Measurements from ENCODE around the gene RNF40. TPM values are rescaled to one million over a fixed set of nuclear protein-coding genes. Genes with fewer than 3 reads are reported as not detected.

Gene RNF40
- total RNA-seq, 1 donor from 2014 or later: 157 TPM

DNA sequence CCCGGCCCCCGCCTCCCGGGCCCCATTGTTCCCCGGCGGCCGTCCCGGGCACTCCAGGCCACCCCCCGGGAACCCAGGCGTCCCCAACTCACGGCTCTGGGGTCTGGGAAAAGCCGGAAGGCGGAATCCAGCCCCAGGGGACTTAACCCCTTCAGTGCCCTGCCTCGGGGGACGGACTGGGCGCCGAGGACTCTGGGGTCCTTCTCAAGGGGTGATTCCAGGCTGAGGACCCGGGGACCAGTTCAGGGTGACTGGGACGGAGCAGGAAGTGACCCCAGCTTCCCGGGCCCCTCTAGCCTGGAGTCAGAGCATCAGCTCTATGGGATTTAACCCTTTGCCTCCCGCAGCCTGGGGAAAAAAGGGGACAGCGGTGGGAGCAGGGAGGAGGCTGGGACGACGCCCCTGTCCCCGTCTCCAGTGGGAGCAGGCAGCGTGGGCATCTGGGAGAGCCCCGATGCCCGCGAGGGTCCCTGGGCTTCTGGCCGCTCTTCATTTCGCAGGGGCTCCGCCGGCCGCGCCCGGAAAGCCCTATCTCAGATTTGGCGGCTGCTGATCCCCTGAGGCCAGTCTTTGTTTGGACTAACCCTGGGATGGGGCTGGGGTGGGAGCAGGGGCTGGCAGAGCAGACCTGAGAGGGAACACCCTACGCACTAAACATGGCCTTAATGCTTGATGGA is 25.0 kb downstream of the RNF40 start, which contains the start of gene ZNF629:
ZNF629 (minus strand) TSS at position 270 of the 677 bp plus-strand sequence. CDS start 2,723 bp downstream, outside the sequence.
- Mint-ChIP-seq H3K4me1 (peaks cover 14% of the 10 kb centered on the region), H3K9me3 (no peaks in the 10 kb centered on the region), H3K36me3 (ENCODE audit: low read depth) (peaks cover 3% of the 10 kb centered on the region), H3K27me3 (ENCODE audit: low read depth) (no peaks in the 10 kb centered on the region), H3K27ac (ENCODE audit: unreplicated experiment) (peak within 1 kb of the TSS; percentile 93), H3K4me3 (peak within 1 kb of the TSS; percentile 96)
- peak; percentile 79 for DNase-seq (ENCODE audit: low read depth, low spot score)
- TF ChIP-seq, protein P1, sequence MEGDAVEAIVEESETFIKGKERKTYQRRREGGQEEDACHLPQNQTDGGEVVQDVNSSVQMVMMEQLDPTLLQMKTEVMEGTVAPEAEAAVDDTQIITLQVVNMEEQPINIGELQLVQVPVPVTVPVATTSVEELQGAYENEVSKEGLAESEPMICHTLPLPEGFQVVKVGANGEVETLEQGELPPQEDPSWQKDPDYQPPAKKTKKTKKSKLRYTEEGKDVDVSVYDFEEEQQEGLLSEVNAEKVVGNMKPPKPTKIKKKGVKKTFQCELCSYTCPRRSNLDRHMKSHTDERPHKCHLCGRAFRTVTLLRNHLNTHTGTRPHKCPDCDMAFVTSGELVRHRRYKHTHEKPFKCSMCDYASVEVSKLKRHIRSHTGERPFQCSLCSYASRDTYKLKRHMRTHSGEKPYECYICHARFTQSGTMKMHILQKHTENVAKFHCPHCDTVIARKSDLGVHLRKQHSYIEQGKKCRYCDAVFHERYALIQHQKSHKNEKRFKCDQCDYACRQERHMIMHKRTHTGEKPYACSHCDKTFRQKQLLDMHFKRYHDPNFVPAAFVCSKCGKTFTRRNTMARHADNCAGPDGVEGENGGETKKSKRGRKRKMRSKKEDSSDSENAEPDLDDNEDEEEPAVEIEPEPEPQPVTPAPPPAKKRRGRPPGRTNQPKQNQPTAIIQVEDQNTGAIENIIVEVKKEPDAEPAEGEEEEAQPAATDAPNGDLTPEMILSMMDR (conservative IDR thresholded peaks at IDR 0.05): no peak

DNA sequence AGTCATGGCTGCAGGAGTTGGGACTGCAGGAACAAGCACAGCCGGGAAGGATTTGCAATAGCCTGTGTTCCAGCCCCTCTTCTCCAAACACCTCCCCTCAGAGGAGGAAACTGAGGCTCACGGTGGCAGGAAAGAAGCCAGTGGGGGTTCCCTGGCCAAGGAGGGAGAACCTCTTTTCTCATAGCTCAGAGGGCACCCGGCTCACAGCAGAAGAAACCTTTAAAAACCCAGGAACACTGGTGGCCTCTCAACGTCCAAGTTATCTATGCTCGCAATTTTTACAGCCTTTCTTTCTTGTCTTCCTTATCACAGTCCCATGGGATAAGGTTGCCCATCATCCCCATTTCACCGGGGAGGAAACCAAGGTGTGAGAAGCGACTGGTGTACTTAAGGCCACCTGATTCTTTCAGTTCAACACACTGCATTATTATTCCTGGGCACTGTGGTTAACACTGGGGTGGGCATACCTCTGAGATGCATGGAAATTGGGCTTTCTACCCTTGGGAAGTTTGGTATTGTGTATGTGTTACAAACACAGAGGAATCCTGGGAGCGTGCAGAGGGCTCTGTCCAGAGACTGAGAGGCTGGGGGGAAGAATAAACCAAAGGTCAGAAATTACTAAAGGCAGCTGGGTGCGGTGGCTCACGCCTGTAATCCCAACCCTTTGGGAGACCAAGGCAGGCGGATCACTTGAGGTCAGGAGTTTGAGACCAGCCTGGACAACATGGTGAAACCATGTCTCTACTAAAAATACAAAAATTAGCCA is 25.7 kb downstream of the RNF40 start:
- H3K4me3 Mint-ChIP-seq: peak overlapping the region; percentile 96
- TF ChIP-seq, protein P1 (conservative IDR thresholded peaks at IDR 0.05): no peak
- DNase-seq (ENCODE audit: low read depth, low spot score): no peak
- no peaks in the 10 kb centered on the region for H3K9me3 Mint-ChIP-seq
- peaks cover 3% of the 10 kb centered on the region for H3K36me3 Mint-ChIP-seq (ENCODE audit: low read depth)
- H3K27me3 Mint-ChIP-seq (ENCODE audit: low read depth): no peaks in the 10 kb centered on the region
- H3K4me1 Mint-ChIP-seq: peaks cover 14% of the 10 kb centered on the region
- peak overlapping the region; percentile 93 for H3K27ac Mint-ChIP-seq (ENCODE audit: unreplicated experiment)

DNA sequence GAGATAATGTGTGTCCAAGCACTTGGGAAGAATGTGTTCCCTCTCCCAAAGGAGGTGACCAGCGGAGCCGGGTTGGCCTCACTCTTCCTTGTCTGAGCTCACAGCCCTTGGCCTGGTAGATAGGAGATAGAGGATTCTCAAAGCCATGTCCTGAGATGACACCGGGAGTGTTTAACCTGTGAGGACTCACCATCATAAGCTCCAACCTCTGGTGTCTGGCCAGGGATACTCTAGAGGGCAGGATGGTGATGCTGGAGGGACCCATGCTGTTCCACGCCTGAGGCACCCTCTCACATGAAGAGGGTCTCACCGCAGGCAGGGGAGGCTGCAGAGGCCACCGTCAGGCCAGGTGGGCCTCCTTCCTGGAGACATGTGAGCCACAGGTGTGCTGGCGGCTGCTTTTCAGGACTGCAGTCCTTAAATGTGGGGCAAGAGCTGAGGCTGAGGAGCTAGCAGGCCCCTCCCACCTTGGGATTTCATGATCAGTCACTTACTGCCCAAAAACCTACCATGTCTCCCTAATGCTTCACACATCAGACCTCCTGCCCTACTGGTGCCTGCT is 31.5 kb downstream of the RNF40 start:
- TF ChIP-seq, protein P1 (conservative IDR thresholded peaks at IDR 0.05): no peak
- no peak for DNase-seq (ENCODE audit: low read depth, low spot score)
- no peaks in the 10 kb centered on the region for H3K36me3 Mint-ChIP-seq (ENCODE audit: low read depth)
- H3K9me3 Mint-ChIP-seq: no peaks in the 10 kb centered on the region
- H3K27me3 Mint-ChIP-seq (ENCODE audit: low read depth): no peaks in the 10 kb centered on the region
- no peaks in the 10 kb centered on the region for H3K4me1 Mint-ChIP-seq
- no peak overlapping the region for H3K27ac Mint-ChIP-seq (ENCODE audit: unreplicated experiment)
- peak overlapping the region; percentile 38 for H3K4me3 Mint-ChIP-seq

DNA sequence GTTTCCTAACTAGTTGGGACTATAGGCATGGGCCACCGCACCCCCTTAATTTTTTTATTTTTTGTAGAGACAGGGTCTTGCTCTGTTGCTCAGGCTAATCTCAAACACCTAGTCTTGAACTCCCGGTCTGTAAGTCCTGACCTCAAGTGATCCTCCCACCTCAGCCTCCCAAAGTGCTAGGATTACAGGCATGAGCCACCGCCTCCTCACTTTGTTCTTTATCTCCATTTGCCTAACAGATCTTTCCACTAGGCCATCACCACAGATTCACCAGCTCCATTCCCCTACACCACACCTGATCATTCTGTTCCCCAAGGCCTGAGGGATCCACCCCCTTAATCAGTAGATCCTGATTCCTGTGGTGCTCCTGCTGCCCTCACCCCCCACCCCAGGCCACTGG is 32.5 kb downstream of the RNF40 start:
- TF ChIP-seq, protein P1 (conservative IDR thresholded peaks at IDR 0.05): no peak
- DNase-seq (ENCODE audit: low read depth, low spot score): no peak
- Mint-ChIP-seq H3K27me3 (ENCODE audit: low read depth) (no peaks in the 10 kb centered on the region), H3K4me3 (no peak overlapping the region), H3K9me3 (no peaks in the 10 kb centered on the region), H3K36me3 (ENCODE audit: low read depth) (no peaks in the 10 kb centered on the region), H3K27ac (ENCODE audit: unreplicated experiment) (no peak overlapping the region), H3K4me1 (no peaks in the 10 kb centered on the region)

DNA sequence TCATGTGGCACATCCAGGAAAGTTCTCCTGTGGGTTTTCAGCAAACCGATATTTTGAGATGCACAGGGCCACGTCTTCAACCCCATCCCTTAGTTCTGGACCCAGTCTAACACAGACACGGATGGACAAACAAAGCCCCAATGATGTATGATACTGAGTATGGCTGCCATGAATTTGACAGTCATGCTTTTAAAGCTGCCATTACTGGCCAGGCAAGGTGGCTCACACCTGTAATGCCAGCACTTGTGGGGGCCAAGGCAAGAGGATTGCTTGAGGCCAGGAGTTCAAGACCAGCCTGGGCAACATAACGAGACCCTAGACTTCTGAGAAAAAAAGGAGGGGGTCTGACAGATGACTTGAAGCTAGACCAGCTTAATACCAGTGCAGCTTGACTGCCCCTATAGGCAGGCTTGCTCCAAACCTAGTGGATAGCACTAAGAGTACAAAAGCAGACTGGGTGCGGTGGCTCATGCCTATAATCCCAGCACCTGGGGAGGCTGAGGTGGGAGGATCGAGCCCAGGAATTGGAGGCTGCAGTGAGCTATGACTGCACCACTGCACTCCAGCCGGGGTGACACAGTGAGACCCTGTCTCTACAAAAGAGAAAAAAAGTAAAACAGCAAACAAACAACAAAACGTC is 35.7 kb downstream of the RNF40 start:
- no peaks in the 10 kb centered on the region for H3K36me3 Mint-ChIP-seq (ENCODE audit: low read depth)
- no peaks in the 10 kb centered on the region for H3K27me3 Mint-ChIP-seq (ENCODE audit: low read depth)
- DNase-seq (ENCODE audit: low read depth, low spot score): no peak
- peaks cover 3% of the 10 kb centered on the region for H3K4me1 Mint-ChIP-seq
- H3K27ac Mint-ChIP-seq (ENCODE audit: unreplicated experiment): no peak overlapping the region
- H3K9me3 Mint-ChIP-seq: no peaks in the 10 kb centered on the region
- H3K4me3 Mint-ChIP-seq: no peak overlapping the region
- TF ChIP-seq, protein P1 (conservative IDR thresholded peaks at IDR 0.05): peak; percentile 15
